Adrenal gland (tissue), 5 donors: ENCODE data around the gene REST.

Experiments
- POLR2A ChIP-seq, 2 donors: fragments of 450-650 bp; IDR thresholded peaks; one replicate each; pipeline ENCODE4 v1.6.1; 2017; ENCODE audit warnings: antibody characterized with exemption in 2 of 2, mild to moderate bottlenecking in 2 of 2, moderate library complexity in 1 of 2
- TF ChIP-seq, protein P1 (sequence below), 6 experiments: fragments of 450-650 bp in 4 of 6; fragments of 200-600 bp in 2 of 6; sonication (generic) in 1 of 6; IDR thresholded peaks; 1 replicate in 5 of 6; 2 replicates in 1 of 6; pipeline versions ENCODE4 v1.5.1 to v1.8.0; 2016 to 2021; ENCODE audit warnings: antibody characterized with exemption in 6 of 6, mild to moderate bottlenecking in 2 of 6, moderate library complexity in 1 of 6
- donor health status: DM: no; HTN: no; CAD: no.

- TF ChIP-seq, protein P1, sequence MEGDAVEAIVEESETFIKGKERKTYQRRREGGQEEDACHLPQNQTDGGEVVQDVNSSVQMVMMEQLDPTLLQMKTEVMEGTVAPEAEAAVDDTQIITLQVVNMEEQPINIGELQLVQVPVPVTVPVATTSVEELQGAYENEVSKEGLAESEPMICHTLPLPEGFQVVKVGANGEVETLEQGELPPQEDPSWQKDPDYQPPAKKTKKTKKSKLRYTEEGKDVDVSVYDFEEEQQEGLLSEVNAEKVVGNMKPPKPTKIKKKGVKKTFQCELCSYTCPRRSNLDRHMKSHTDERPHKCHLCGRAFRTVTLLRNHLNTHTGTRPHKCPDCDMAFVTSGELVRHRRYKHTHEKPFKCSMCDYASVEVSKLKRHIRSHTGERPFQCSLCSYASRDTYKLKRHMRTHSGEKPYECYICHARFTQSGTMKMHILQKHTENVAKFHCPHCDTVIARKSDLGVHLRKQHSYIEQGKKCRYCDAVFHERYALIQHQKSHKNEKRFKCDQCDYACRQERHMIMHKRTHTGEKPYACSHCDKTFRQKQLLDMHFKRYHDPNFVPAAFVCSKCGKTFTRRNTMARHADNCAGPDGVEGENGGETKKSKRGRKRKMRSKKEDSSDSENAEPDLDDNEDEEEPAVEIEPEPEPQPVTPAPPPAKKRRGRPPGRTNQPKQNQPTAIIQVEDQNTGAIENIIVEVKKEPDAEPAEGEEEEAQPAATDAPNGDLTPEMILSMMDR (IDR thresholded peaks at IDR 0.05), result no peak
- TF ChIP-seq POLR2A (IDR thresholded peaks at IDR 0.05), result no peak
Measured at GRCh38 chr4:56892691-56893090, 15.0 kb upstream of the REST start.
